Activated CD8-positive, alpha-beta memory T cell treated with anti-CD3 and anti-CD28 coated beads, Interleukin-2, amount 10 ng/mL, durations not matched to agents 7 days and 5 days (primary cell): ENCODE measurements around the gene GPRIN1. TPM values are rescaled to one million over a fixed set of nuclear protein-coding genes. Genes with fewer than 3 reads are reported as not detected.
"Not testable (repeated sequence)": the region's sequence is repeated elsewhere in the genome, so short reads cannot be mapped to it uniquely, and the experiment has no call there.

ENCODE experiments used
- ATAC-seq: fragments of 150-1000 bp; cut with Tn5 transposase; one replicate; pipeline ENCODE4 v1.10.0; 2021; ENCODE audit warnings: moderate library complexity
- CTCF ChIA-PET: fragments of 350-600 bp; sonication (Branson Sonifier 250); formaldehyde crosslinking; loops from one replicate; lab custom pipeline; 2021; ENCODE audit warnings: antibody characterized with exemption; lab: Charles Lee
- DNase-seq: peaks from one replicate; pipeline ENCODE4 v3.0.0-alpha.2; 2020
- H3K27ac Mint-ChIP-seq: one replicate; pipeline ENCODE4 v1.8.0; 2021; ENCODE audit warnings: mild to moderate bottlenecking, mixed read lengths
- H3K27me3 Mint-ChIP-seq: one replicate; pipeline ENCODE4 v1.8.0; 2021; ENCODE audit warnings: mixed read lengths
- H3K36me3 Mint-ChIP-seq: one replicate; pipeline ENCODE4 v1.8.0; 2021; ENCODE audit warnings: mild to moderate bottlenecking, mixed read lengths
- H3K4me1 Mint-ChIP-seq: one replicate; pipeline ENCODE4 v1.8.0; 2021; ENCODE audit warnings: mixed read lengths
- H3K4me3 Mint-ChIP-seq: one replicate; pipeline ENCODE4 v1.8.0; 2021; ENCODE audit warnings: mild to moderate bottlenecking, moderate library complexity, mixed read lengths
- H3K9me3 Mint-ChIP-seq: one replicate; pipeline ENCODE4 v1.8.0; 2022; ENCODE audit warnings: low read depth, mixed read lengths
- total RNA-seq, 2 experiments: library from RNA; stranded (reverse); gene quantifications; one replicate each; pipeline ENCODE4 v1.2.3, GENCODE V29; 2021

GPRIN1 gene
- total RNA-seq, 2 experiments from 2014 or later = 2.5 to 3.4 TPM

DNA sequence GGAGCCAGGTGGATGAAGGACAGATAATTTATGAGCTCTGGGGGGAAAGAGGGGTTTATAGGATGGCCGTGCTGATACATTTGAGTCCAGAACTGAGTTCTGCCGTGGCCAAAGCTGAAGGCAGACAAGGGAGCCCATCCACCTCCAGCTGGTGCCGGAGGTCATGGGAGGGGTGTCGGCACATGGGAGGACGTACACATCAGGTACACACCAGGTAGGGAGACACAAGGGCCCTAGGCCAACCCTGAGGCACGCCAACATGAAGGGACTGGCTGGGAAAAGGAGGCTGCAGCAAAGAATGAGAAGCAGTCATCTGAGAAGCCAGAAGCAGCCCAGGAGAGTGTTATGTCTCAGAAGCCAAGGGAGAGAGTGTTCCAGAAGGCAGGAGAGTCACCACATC is 2.1 kb upstream of the GPRIN1 start:
- no peak overlapping the region for H3K27ac Mint-ChIP-seq
- CTCF ChIA-PET = interaction anchor here (1.3 kb wide), 1 partner anchor 75 kb away, joined by 3 read pairs; the partner anchor contains the start of gene RNF44
- DNase-seq = no peak

GRCh38 chr5:176611435-176611834 is 1.5 kb upstream of the GPRIN1 start:
- Mint-ChIP-seq H3K27me3 (peaks cover 52% of the 10 kb centered on the region), H3K9me3 (no peaks in the 10 kb centered on the region), H3K4me3 (no peak overlapping the region), H3K4me1 (peaks cover 13% of the 10 kb centered on the region), H3K36me3 (no peaks in the 10 kb centered on the region), H3K27ac (no peak overlapping the region)
- DNase-seq = peak; percentile 75
- no peak for ATAC-seq
- CTCF ChIA-PET = interaction anchor here (1.3 kb wide), 1 partner anchor 74 kb away, joined by 3 read pairs; the partner anchor contains the start of gene RNF44

More for the DNA sequence above, 2.1 kb upstream of the GPRIN1 start:
- ATAC-seq = no peak
- peaks cover 13% of the 10 kb centered on the region for H3K4me1 Mint-ChIP-seq
- no peaks in the 10 kb centered on the region for H3K36me3 Mint-ChIP-seq
- H3K4me3 Mint-ChIP-seq = no peak overlapping the region
- peaks cover 57% of the 10 kb centered on the region for H3K27me3 Mint-ChIP-seq
- no peaks in the 10 kb centered on the region for H3K9me3 Mint-ChIP-seq

DNA sequence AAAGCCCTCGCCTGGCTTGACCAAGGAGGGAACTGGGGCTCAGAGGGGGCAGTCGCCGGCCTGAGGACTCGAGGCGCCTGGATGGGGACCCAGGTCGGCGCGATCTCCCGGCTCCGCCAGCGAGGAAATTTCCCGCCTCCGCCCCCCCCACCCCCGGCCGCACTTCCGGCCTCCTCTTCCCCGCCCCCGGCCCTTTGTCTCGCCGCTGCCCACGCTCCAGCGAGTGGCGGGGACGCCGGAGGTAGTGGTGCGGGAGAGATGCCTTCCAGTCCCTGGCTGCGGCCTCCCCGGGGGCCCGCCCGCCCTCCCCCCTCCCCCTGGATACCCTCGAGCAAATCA is 448 bp upstream of the GPRIN1 start:
- CTCF ChIA-PET = no interaction called here
- H3K36me3 Mint-ChIP-seq = no peaks in the 10 kb centered on the region
- peak; percentile 6 for ATAC-seq
- H3K4me1 Mint-ChIP-seq = peaks cover 13% of the 10 kb centered on the region
- H3K4me3 Mint-ChIP-seq = peak overlapping the region; percentile 56
- no peaks in the 10 kb centered on the region for H3K9me3 Mint-ChIP-seq
- no peak for DNase-seq
- no peak overlapping the region for H3K27ac Mint-ChIP-seq
- peaks cover 41% of the 10 kb centered on the region for H3K27me3 Mint-ChIP-seq

GRCh38 chr5:176608937-176609723 is 826 bp downstream of the GPRIN1 start:
- peak overlapping the region; percentile 55 for H3K27ac Mint-ChIP-seq
- H3K36me3 Mint-ChIP-seq = no peaks in the 10 kb centered on the region
- H3K27me3 Mint-ChIP-seq = peaks cover 36% of the 10 kb centered on the region
- peak overlapping the region; percentile 80 for H3K4me3 Mint-ChIP-seq
- ATAC-seq (no peak), DNase-seq (no peak)
- H3K4me1 Mint-ChIP-seq = peaks cover 13% of the 10 kb centered on the region
- CTCF ChIA-PET = no interaction called here
- no peaks in the 10 kb centered on the region for H3K9me3 Mint-ChIP-seq

- DNase-seq (no peak), ATAC-seq (no peak)
- Mint-ChIP-seq H3K36me3 (no peaks in the 10 kb centered on the region), H3K27me3 (peaks cover 29% of the 10 kb centered on the region), H3K27ac (no peak overlapping the region), H3K4me1 (peaks cover 13% of the 10 kb centered on the region), H3K4me3 (peak overlapping the region; percentile 80), H3K9me3 (no peaks in the 10 kb centered on the region)
- CTCF ChIA-PET = interaction anchor here (1.4 kb wide), 1 partner anchor 192 kb away, joined by 4 read pairs; no protein-coding TSS in a partner anchor
Measured at GRCh38 chr5:176608142-176608705, 1.7 kb downstream of the GPRIN1 start.

- Mint-ChIP-seq H3K4me1 (peaks cover 13% of the 10 kb centered on the region), H3K9me3 (no peaks in the 10 kb centered on the region), H3K27ac (no peak overlapping the region), H3K4me3 (no peak overlapping the region), H3K27me3 (peaks cover 21% of the 10 kb centered on the region), H3K36me3 (no peaks in the 10 kb centered on the region)
- CTCF ChIA-PET = interaction anchor here (1.3 to 2.3 kb wide), 3 partner anchors 11 to 190 kb away, joined by 3 to 9 read pairs (median 4); partner anchors contain the start of gene CLTB
- DNase-seq (no peak), ATAC-seq (no peak)
Measured at GRCh38 chr5:176606875-176607274, 3.1 kb downstream of the GPRIN1 start.

- no peak for ATAC-seq
- H3K27ac Mint-ChIP-seq = no peak overlapping the region
- H3K9me3 Mint-ChIP-seq = no peaks in the 10 kb centered on the region
- peaks cover 15% of the 10 kb centered on the region for H3K27me3 Mint-ChIP-seq
- no peaks in the 10 kb centered on the region for H3K36me3 Mint-ChIP-seq
- DNase-seq = no peak
- CTCF ChIA-PET = interaction anchor here (1.0 to 2.3 kb wide), 4 partner anchors 10 to 189 kb away, joined by 3 to 9 read pairs (median 4); partner anchors contain the start of gene CLTB
- H3K4me3 Mint-ChIP-seq = no peak overlapping the region
- H3K4me1 Mint-ChIP-seq = peaks cover 10% of the 10 kb centered on the region
Measured at GRCh38 chr5:176606032-176606431, 3.9 kb downstream of the GPRIN1 start.

DNA sequence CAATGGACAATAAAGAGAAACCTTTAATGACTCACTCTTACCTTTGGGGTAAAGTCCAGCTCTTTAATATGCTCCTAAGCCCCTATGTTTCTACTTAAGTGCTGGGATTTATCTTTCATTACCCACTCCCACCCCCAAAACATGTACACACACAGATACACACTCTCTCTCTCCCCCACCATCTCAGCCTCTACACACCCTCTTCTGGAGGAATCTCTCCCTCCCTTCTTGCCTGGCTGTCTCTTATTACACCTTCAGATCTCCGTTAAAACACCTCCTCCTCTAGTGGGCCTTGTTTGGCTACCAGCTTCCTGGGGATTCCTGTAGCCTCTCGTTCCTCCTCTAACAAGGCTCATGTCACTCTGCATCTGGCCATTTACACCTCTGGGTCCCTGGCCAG is 6.9 kb downstream of the GPRIN1 start:
- Mint-ChIP-seq H3K27ac (no peak overlapping the region), H3K4me3 (no peak overlapping the region), H3K36me3 (no peaks in the 10 kb centered on the region), H3K9me3 (no peaks in the 10 kb centered on the region), H3K27me3 (peaks cover 8% of the 10 kb centered on the region), H3K4me1 (peaks cover 6% of the 10 kb centered on the region)
- DNase-seq = no peak
- CTCF ChIA-PET = no interaction called here
- no peak for ATAC-seq

DNA sequence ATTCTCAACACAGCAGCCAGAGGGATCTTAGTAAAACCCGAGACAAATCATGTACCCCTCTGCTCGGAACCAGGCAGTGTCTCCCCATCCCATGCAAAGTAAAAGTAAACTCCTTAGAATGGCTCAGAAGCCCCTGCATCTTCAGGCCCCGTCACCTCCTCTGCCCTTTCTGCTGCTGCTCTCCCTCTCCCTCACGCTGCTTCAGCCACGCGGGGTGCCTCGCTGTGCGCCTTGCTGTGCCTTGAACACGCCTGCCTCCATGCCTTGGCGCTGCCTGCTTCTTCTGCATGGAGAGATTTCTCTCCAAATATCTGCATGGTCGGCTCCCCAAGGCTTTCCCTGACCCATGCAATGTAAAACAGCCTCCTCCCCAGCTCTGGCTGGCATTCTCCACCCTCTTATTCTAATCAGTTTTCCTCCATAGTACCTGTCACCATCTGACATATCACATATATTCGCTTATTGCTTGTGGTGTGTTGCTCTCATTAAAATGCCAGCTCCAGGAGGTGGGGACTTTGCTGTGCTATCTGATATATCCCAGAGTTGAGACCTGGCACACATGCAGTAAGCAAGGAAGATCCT is 8.0 kb downstream of the GPRIN1 start:
- CTCF ChIA-PET = no interaction called here
- no peak for ATAC-seq
- no peaks in the 10 kb centered on the region for H3K9me3 Mint-ChIP-seq

DNA sequence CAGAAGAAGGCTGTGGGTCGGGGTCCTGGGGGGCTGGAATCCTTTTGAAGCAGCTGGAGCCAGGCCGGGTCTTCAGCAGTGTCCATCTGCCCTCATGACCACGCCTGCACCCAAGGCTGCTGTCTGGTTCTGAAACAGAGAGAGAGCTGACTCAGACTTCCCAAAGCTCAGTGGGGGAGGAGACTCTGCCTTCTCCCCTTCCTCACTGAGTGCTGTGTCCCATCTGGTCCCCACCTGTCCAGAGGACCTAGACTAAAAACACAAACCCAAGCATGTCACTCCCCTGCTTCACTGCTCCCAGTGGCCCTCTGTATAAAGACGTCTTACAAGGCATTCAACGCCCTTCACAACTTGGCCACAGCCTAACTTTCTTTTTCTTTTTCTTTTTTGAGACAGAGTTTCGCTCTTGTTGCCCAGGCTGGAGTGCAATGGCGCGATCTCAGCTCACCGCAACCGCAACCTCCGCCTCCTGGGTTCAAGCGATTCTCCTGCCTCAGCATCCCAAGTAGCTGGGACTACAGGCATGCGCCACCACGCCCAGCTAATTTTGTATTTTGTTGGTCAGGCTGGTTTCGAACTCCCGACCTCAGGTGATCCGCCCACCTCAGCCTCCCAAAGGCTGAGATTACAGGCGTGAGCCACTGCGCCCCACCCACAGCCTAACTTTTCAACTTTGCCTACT is 10.1 kb downstream of the GPRIN1 start:
- CTCF ChIA-PET, ATAC-seq, H3K9me3 Mint-ChIP-seq, H3K27me3 Mint-ChIP-seq, H3K36me3 Mint-ChIP-seq, DNase-seq, H3K27ac Mint-ChIP-seq, H3K4me3 Mint-ChIP-seq: not testable (repeated sequence)
- H3K4me1 Mint-ChIP-seq = peaks cover 13% of the 10 kb centered on the region

More for the DNA sequence above, 8.0 kb downstream of the GPRIN1 start:
- Mint-ChIP-seq H3K36me3 (no peaks in the 10 kb centered on the region), H3K4me1 (peaks cover 6% of the 10 kb centered on the region), H3K27ac (no peak overlapping the region), H3K4me3 (no peak overlapping the region), H3K27me3 (peaks cover 8% of the 10 kb centered on the region)
- DNase-seq = no peak

DNA sequence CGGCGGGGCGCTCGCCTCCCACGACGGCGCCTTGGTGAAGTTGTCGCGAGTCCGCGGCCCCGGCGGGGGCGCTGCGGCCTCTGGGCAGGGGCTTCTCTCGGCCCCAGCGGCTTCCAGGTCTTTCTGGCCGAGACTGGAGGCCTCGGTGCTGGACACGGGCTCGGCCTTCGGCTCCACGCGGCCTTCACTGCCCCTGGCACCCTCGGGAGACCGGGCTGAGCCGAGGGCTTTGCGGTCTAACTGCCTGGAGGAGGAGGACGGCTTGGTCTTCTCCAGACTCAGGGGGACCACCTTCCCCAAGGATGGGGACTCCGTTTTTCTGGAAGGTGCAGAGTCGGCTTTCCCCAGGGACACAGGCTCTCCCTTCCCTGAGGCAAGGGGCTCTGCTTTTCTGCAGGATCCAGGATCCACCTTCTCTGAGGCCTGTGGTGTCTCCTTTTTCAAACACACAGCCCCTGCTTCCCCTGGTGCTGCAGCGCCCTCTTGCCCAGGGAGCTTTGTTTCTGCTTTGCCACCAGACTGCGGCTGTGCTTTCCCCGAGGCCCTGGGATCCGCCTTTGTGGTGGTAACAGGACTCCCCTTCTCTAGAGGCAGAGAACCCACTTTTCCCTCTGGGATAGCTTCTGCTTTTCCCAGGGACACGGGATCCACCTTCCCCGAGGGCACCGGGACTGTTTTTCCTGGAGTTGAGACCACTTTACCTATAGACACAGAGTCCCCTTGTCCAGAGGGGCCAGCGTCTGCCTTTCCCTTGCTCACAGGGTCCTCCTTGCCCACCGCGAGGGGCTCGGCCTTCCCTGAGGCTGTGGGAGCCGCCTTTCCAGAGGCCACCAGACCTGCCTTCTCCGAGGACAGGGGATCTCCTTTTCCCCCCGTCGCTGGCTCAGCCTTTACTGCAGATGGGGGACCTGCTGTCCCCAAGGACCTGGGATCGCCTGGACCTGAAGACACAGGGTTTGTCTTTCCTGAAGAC is 12.3 kb downstream of the GPRIN1 start:
- CTCF ChIA-PET = interaction anchor here (1.0 to 3.3 kb wide), 11 partner anchors 9 to 236 kb away, joined by 3 to 15 read pairs (median 6); partner anchors contain the start of genes CLTB and KIAA1191
- Mint-ChIP-seq H3K4me1 (peaks cover 13% of the 10 kb centered on the region), H3K27me3 (peaks cover 7% of the 10 kb centered on the region)

More for the DNA sequence above, 12.3 kb downstream of the GPRIN1 start:
- Mint-ChIP-seq H3K9me3 (no peaks in the 10 kb centered on the region), H3K4me3 (no peak overlapping the region), H3K36me3 (no peaks in the 10 kb centered on the region), H3K27ac (no peak overlapping the region)
- no peak for DNase-seq
- no peak for ATAC-seq
